ENCODE measurements around the gene MT1M. TPM values are rescaled to one million over a fixed set of nuclear protein-coding genes. Genes with fewer than 3 reads are reported as not detected.

The MT1M gene
- total RNA-seq, 1 experiment from 2014 or later, result 1.8 TPM

- CTCF ChIA-PET, result interaction anchor here (0.7 kb wide), 1 partner anchor 102 kb away, joined by 8 read pairs; no protein-coding TSS in a partner anchor
- ATAC-seq, result no peak
- H3K27me3 ChIP-seq (ENCODE audit: control insufficient read depth, insufficient read depth, low read length), result no peaks in the 10 kb centered on the region
- in situ Hi-C loops (cut with HindIII; ENCODE audit: low pct_unique_long_range_greater_than_20kb, low sequenced_read_pairs) (no loop called here), intact Hi-C loops (cut with micrococcal nuclease; ENCODE audit: unreplicated experiment) (no loop called here)
- H3K9me3 ChIP-seq (ENCODE audit: control insufficient read depth, insufficient read depth, low read depth, low read length), result no peaks in the 10 kb centered on the region
- POLR2A ChIA-PET, result no interaction called here
- no peak for DNase-seq (ENCODE audit: low read depth, low spot score)
- no peaks in the 10 kb centered on the region for H3K36me3 ChIP-seq (ENCODE audit: control insufficient read depth, insufficient read depth, low read length)
- H3K4me3 ChIP-seq (ENCODE audit: low read depth in 2 of 2, low read length in 2 of 2), result peak overlapping the region; percentile 51 to 76
- peaks cover 48% of the 10 kb centered on the region for H3K4me1 ChIP-seq (ENCODE audit: control insufficient read depth, insufficient read depth, low read length)
- no peak for TF ChIP-seq CTCF (IDR thresholded peaks at IDR 0.05)
- TF ChIP-seq SIN3A (IDR thresholded peaks at IDR 0.05; ENCODE audit: borderline replicate concordance, insufficient read depth, low read depth, low read length), result no peak
- TF ChIP-seq POLR2AphosphoS5 (IDR thresholded peaks at IDR 0.05; ENCODE audit: low read depth, low read length), result no peak
- no peak for TF ChIP-seq TCF7L2 (IDR thresholded peaks at IDR 0.05; ENCODE audit: low read depth, low read length)
- TF ChIP-seq REST (IDR thresholded peaks at IDR 0.05; ENCODE audit: insufficient read depth in 1 of 2, low read depth in 2 of 2, low read length in 1 of 2), result no peak
- BruUV-seq (replicated peaks), result no TSS peak
- peak overlapping the region; percentile 93 for H3K27ac ChIP-seq (ENCODE audit: low read length)
Measured at GRCh38 chr16:56616608-56617211, 15.7 kb upstream of the MT1M start.

- ATAC-seq (peak; percentile 89), DNase-seq (ENCODE audit: low read depth, low spot score) (no peak)
- H3K27ac ChIP-seq (ENCODE audit: low read length), result peak overlapping the region; percentile 93
- H3K36me3 ChIP-seq (ENCODE audit: control insufficient read depth, insufficient read depth, low read length), result no peaks in the 10 kb centered on the region
- H3K4me3 ChIP-seq (ENCODE audit: low read depth in 2 of 2, low read length in 2 of 2), result peak overlapping the region; percentile 51 to 76
- BruUV-seq (replicated peaks), result no TSS peak
- ChIA-PET CTCF (interaction anchor here (0.6 to 0.9 kb wide), 3 partner anchors 9 to 349 kb away, joined by 3 to 8 read pairs (median 5); partner anchors contain the start of gene MT2A), POLR2A (interaction anchor here (1.1 kb wide), 1 partner anchor 12 kb away, joined by 3 read pairs; no protein-coding TSS in a partner anchor)
- intact Hi-C loops (cut with micrococcal nuclease; ENCODE audit: unreplicated experiment), result no loop called here
- in situ Hi-C loops (cut with HindIII; ENCODE audit: low pct_unique_long_range_greater_than_20kb, low sequenced_read_pairs), result no loop called here
- peaks cover 41% of the 10 kb centered on the region for H3K4me1 ChIP-seq (ENCODE audit: control insufficient read depth, insufficient read depth, low read length)
- 0 out of 4 replicates have a peak, but pooled peaks of 1 of the 2 experiments have one; percentile 21 for TF ChIP-seq REST (IDR thresholded peaks at IDR 0.05; ENCODE audit: insufficient read depth in 1 of 2, low read depth in 2 of 2, low read length in 1 of 2)
- no peak for TF ChIP-seq TCF7L2 (IDR thresholded peaks at IDR 0.05; ENCODE audit: low read depth, low read length)
- peak; percentile 63 for TF ChIP-seq POLR2AphosphoS5 (IDR thresholded peaks at IDR 0.05; ENCODE audit: low read depth, low read length)
- no peaks in the 10 kb centered on the region for H3K9me3 ChIP-seq (ENCODE audit: control insufficient read depth, insufficient read depth, low read depth, low read length)
- no peaks in the 10 kb centered on the region for H3K27me3 ChIP-seq (ENCODE audit: control insufficient read depth, insufficient read depth, low read length)
Measured at GRCh38 chr16:56617212-56618085, 15.0 kb upstream of the MT1M start.

All from Panc1 (cell line).